SK-N-SH (cell line): ENCODE results near the gene ADH1B. TPM values are rescaled to one million over a fixed set of nuclear protein-coding genes. Genes with fewer than 3 reads are reported as not detected.
"Not testable (repeated sequence)": the region's sequence is repeated elsewhere in the genome, so short reads cannot be mapped to it uniquely, and the experiment has no call there.

Source experiments
- CTCF ChIA-PET: fragments of 300-600, 350-600 bp; formaldehyde crosslinking; extraction: SDS; loops from one replicate; lab custom pipeline; 2021; lab: Yijun Ruan, JAX
- POLR2A ChIA-PET: fragments of 350-600 bp; sonication (Branson Sonifier 250); formaldehyde crosslinking; extraction: SDS; loops from one replicate; lab custom pipeline; 2020; ENCODE audit warnings: antibody characterized with exemption, inconsistent platforms; lab: Yijun Ruan, JAX
- DNase-seq: peaks from one replicate; pipeline ENCODE4 v3.0.0; 2012
- H2AFZ ChIP-seq: fragments of 200-600 bp; sonication (generic); 2 replicates; pipeline ENCODE4 v1.8.1; 2016; ENCODE audit warnings: antibody characterized with exemption, mild to moderate bottlenecking, low read depth
- H3F3A ChIP-seq: fragments of 200-600 bp; sonication (generic); replicated peaks from 2 replicates; pipeline ENCODE3; 2016; ENCODE audit warnings: antibody characterized with exemption, mild to moderate bottlenecking; ENCODE audit not compliant: insufficient read depth
- H3K27ac ChIP-seq, 2 experiments: fragments of 200-500 bp in 1 of 2; fragments of 200-600 bp in 1 of 2; sonication (Bioruptor generic) in 1 of 2; sonication (generic), shearing (Covaris generic) in 1 of 2; 2 replicates each; pipeline versions ENCODE4 v1.5.1 to v1.6.1; 2014 to 2016; ENCODE audit warnings: low read depth in 2 of 2, inconsistent platforms in 1 of 2, low read length in 1 of 2, mild to moderate bottlenecking in 1 of 2, mixed read lengths in 1 of 2
- H3K27me3 ChIP-seq: fragments of 200-600 bp; sonication (generic), shearing (Covaris generic); 2 replicates; pipeline ENCODE4 v1.6.1; 2016; ENCODE audit warnings: mixed run types; ENCODE audit not compliant: insufficient read depth
- H3K36me3 ChIP-seq, 2 experiments: fragments of 200-500 bp in 1 of 2; fragments of 200-600 bp in 1 of 2; sonication (Bioruptor generic) in 1 of 2; sonication (generic) in 1 of 2; replicated peaks in 1 of 2; 2 replicates each; pipeline versions ENCODE3 to v1.5.1; 2014 to 2016; ENCODE audit warnings: low read length in 1 of 2, mild to moderate bottlenecking in 1 of 2; ENCODE audit not compliant: insufficient read depth in 2 of 2, control insufficient read depth in 1 of 2
- H3K4me1 ChIP-seq, 2 experiments: fragments of 200-500 bp in 1 of 2; fragments of 200-600 bp in 1 of 2; sonication (Bioruptor generic) in 1 of 2; sonication (generic), shearing (Covaris generic) in 1 of 2; 2 replicates each; pipeline versions ENCODE4 v1.5.1 to v1.6.1; 2014 to 2016; ENCODE audit warnings: low read depth in 1 of 2, low read length in 1 of 2, mixed run types in 1 of 2; ENCODE audit not compliant: insufficient read depth in 2 of 2, control insufficient read depth in 1 of 2
- H3K4me2 ChIP-seq: fragments of 200-600 bp; sonication (generic), shearing (Covaris generic); 2 replicates; pipeline ENCODE4 v1.6.1; 2017; ENCODE audit warnings: mixed run types
- H3K4me3 ChIP-seq, 2 experiments: fragments of 200-500 bp in 1 of 2; fragments of 200-600 bp in 1 of 2; sonication (Bioruptor generic) in 1 of 2; sonication (generic), shearing (Covaris generic) in 1 of 2; 2 replicates each; pipeline versions ENCODE4 v1.5.1 to v1.8.1; 2014 to 2016; ENCODE audit warnings: low read depth in 2 of 2, inconsistent platforms in 1 of 2, low read length in 1 of 2, mild to moderate bottlenecking in 1 of 2, mixed read lengths in 1 of 2, moderate library complexity in 1 of 2
- H3K79me2 ChIP-seq: fragments of 200-600 bp; sonication (generic); 2 replicates; pipeline ENCODE4 v1.8.1; 2017; ENCODE audit warnings: mild to moderate bottlenecking; ENCODE audit not compliant: insufficient read depth
- H3K9ac ChIP-seq: fragments of 200-600 bp; sonication (generic); 2 replicates; pipeline ENCODE4 v1.6.1; 2017; ENCODE audit warnings: mixed run types
- H3K9me2 ChIP-seq: fragments of 200-600 bp; sonication (generic); 2 replicates; pipeline ENCODE4 v1.6.1; 2017; ENCODE audit warnings: mixed run types
- H3K9me3 ChIP-seq: fragments of 200-600 bp; sonication (generic); 2 replicates; pipeline ENCODE4 v1.6.1; 2017; ENCODE audit warnings: mixed run types, mild to moderate bottlenecking, moderate library complexity
- H4K20me1 ChIP-seq: fragments of 200-600 bp; sonication (generic); 2 replicates; pipeline ENCODE4 v1.6.1; 2017; ENCODE audit warnings: mild to moderate bottlenecking, mixed run types; ENCODE audit not compliant: insufficient read depth
- EP300 ChIP-seq, 2 experiments: IDR thresholded peaks; 2 replicates each; pipeline versions ENCODE4 v1.4.0 to v1.6.1; 2012; ENCODE audit warnings: borderline replicate concordance in 1 of 2, low read depth in 1 of 2, low read length in 1 of 2
- FOXJ3 ChIP-seq: sonication (generic); formaldehyde crosslinking; IDR thresholded peaks from 2 replicates; pipeline ENCODE4 v1.5.1; 2020; ENCODE audit warnings: mild to moderate bottlenecking, missing genetic modification reagents
- FOXM1 ChIP-seq: IDR thresholded peaks from 2 replicates; pipeline ENCODE4 v1.4.0; 2012; ENCODE audit warnings: low read depth, mild to moderate bottlenecking
- GATA2 ChIP-seq: sonication (generic); formaldehyde crosslinking; IDR thresholded peaks from 2 replicates; pipeline ENCODE4 v1.5.0; 2020; ENCODE audit warnings: mild to moderate bottlenecking, missing genetic modification reagents
- JUND ChIP-seq: IDR thresholded peaks from 2 replicates; pipeline ENCODE4 v1.4.0; 2012
- MEF2A ChIP-seq: IDR thresholded peaks from 2 replicates; pipeline ENCODE4 v1.4.0; 2012; ENCODE audit warnings: low read depth, borderline replicate concordance
- MXI1 ChIP-seq: IDR thresholded peaks from 2 replicates; pipeline ENCODE4 v1.6.1; 2012; ENCODE audit warnings: mild to moderate bottlenecking, low read depth, low read length, improper control_type of control experiment
- NFIC ChIP-seq: IDR thresholded peaks from 2 replicates; pipeline ENCODE4 v1.4.0; 2012; ENCODE audit warnings: borderline replicate concordance
- NRF1 ChIP-seq: IDR thresholded peaks from 2 replicates; pipeline ENCODE4 v1.6.1; 2012; ENCODE audit warnings: low read depth, mild to moderate bottlenecking, low read length
- RCOR1 ChIP-seq: fragments of 150-350 bp; IDR thresholded peaks from 2 replicates; pipeline ENCODE4 v1.6.1; 2017; ENCODE audit warnings: antibody characterized with exemption, low read length
- RXRA ChIP-seq: IDR thresholded peaks from 2 replicates; pipeline ENCODE4 v1.4.0; 2012; ENCODE audit warnings: low read depth, mild to moderate bottlenecking, borderline replicate concordance
- TCF12 ChIP-seq: IDR thresholded peaks from 2 replicates; pipeline ENCODE4 v1.4.0; 2012
- TEAD4 ChIP-seq: IDR thresholded peaks from 2 replicates; pipeline ENCODE4 v1.4.0; 2012; ENCODE audit warnings: mild to moderate bottlenecking, borderline replicate concordance; ENCODE audit not compliant: insufficient read depth
- WGBS: methylation state at CpG from one replicate; pipeline ENCODE4 v1.1.6; 2017; ENCODE audit warnings: low lambda C conversion rate; 5-methylcytosine and 5-hydroxymethylcytosine counted together
- polyA plus RNA-seq, 3 experiments: library from polyadenylated mRNA; depleted of rRNA; stranded (reverse); fragments of >200 nt; gene quantifications; 2 replicates each; pipeline ENCODE4 v1.2.3, GENCODE V29; 2012
- TF ChIP-seq, protein P1 (sequence below): IDR thresholded peaks from 2 replicates; pipeline ENCODE4; 2012
- TF ChIP-seq, protein P2 (sequence below): fragments of 150-350 bp; IDR thresholded peaks from 2 replicates; pipeline ENCODE4 v1.6.1; 2016; ENCODE audit warnings: mild to moderate bottlenecking, low read depth, low read length
- TF ChIP-seq, protein P3 (sequence below): IDR thresholded peaks from 2 replicates; pipeline ENCODE4 v1.4.0; 2012; ENCODE audit warnings: low read depth, borderline replicate concordance

The ADH1B gene
- not detected in 2 replicates for polyA plus RNA-seq (2012; rRNA removed)
- not detected in 2 replicates for polyA plus RNA-seq (2012; cell fraction: cytosol; rRNA removed)
- not detected in 2 replicates for polyA plus RNA-seq (2012; cell fraction: nucleus; rRNA removed)

DNA sequence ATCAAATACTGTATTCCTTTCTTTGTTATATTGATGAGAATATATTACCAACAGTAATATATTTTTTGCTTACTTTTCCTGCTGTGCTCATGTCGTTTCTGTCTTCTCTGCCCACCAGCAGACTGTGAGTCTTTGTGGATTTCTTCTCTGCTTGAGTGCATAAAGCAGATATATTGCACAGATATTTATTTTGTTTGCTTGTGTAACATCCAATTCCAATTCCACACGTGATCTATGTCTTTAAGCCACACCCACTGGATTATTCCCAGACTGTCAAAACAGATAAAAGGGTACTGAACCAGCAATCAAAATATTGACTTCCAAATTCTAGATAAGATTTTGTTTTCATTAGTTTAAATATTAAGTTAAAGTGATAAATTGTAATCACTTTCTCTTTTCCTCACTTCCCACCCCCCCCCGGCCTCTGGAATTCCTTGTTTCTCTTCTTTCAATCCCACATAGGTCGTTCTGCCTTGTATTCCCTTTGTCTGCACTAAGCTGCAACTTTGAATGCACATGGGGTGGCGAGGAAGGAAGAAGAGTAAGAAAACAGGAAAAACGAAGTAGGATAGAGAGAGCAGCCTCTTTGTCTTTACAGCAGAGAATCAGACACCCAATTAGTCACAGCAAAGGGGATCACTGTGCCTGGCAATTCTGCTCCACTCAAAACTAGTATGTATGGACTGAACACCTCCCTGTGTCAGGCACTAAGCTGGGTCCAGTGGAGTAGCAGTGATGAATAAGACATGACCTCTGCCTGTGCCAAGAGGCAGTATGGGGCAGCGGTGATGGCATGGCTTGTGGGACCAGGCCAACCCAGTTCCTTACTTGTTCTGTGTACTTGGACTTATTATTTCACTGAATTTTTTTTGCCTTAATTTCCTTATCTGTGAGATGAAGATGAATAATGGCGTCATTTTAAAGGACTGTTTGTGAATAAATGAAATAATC is at the start of gene ADH1B:
ADH1B (minus strand) TSS at position 161 of the 951 bp plus-strand sequence; CDS start at position 91, 70 bp downstream.
- ChIA-PET CTCF (interaction anchor here (1.2 kb wide), 1 partner anchor 28 kb away, joined by 3 read pairs; no protein-coding TSS in a partner anchor), POLR2A (no interaction called here)
- H3K27me3 ChIP-seq = no peaks in the 10 kb centered on the region
- no peak for TF ChIP-seq FOXJ3 (CRISPR knock-in tag)
- TF ChIP-seq NRF1 = no peak
- TF ChIP-seq RXRA = no peak
- TF ChIP-seq EP300 (IDR thresholded peaks at IDR 0.05; ENCODE audit: borderline replicate concordance in 1 of 2, low read depth in 1 of 2, low read length in 1 of 2) = no peak
- H3K4me2 ChIP-seq = no peak within 1 kb of the TSS
- no peak within 1 kb of the TSS for H3K4me3 ChIP-seq
- H3K27ac ChIP-seq = no peak within 1 kb of the TSS
- 11% methylated on average over 8 of the region's 8 CpGs for WGBS
- no peak for DNase-seq
- H4K20me1 ChIP-seq = no peaks in the 10 kb centered on the region
- no peak within 1 kb of the TSS for H2AFZ ChIP-seq
- H3K36me3 ChIP-seq = no peaks in the 10 kb centered on the region
- H3F3A ChIP-seq = no peaks in the 10 kb centered on the region
- H3K9me3 ChIP-seq = no peaks in the 10 kb centered on the region
- H3K9me2 ChIP-seq = no peaks in the 10 kb centered on the region
- no peaks in the 10 kb centered on the region for H3K79me2 ChIP-seq
- no peaks in the 10 kb centered on the region for H3K4me1 ChIP-seq
- no peak within 1 kb of the TSS for H3K9ac ChIP-seq

DNA sequence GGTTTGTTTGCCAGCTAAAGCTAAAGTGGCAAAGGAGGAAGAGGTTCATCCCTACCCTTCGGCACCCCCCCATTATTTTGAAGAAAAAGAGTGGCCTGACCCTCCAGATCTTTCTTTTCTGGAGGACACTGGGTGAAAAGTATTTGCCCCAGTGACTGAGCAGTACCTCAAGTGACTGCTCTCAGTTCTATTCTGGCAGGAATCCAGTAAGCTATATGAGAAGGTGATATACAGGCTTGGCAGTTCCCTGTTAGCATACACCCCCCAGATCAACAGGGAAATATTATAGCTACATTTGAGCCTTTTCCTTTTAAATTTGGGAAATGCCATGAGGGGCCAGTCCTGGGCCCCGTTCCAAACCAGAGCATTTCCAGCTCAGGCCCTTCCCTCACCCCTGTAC is 46.6 kb upstream of the ADH1B start:
- H3K27ac ChIP-seq, H3K79me2 ChIP-seq, H3K4me3 ChIP-seq, POLR2A ChIA-PET, H3K36me3 ChIP-seq, H3K9ac ChIP-seq, H3K4me1 ChIP-seq, H3K9me2 ChIP-seq, H3K27me3 ChIP-seq, H2AFZ ChIP-seq, H3K9me3 ChIP-seq, DNase-seq, H3F3A ChIP-seq, H4K20me1 ChIP-seq, H3K4me2 ChIP-seq: not testable (repeated sequence)
- CTCF ChIA-PET = interaction anchor here (1.4 kb wide), 1 partner anchor 96 kb away, joined by 3 read pairs; no protein-coding TSS in a partner anchor
- 0% methylated on average over 2 of the region's 2 CpGs for WGBS

DNA sequence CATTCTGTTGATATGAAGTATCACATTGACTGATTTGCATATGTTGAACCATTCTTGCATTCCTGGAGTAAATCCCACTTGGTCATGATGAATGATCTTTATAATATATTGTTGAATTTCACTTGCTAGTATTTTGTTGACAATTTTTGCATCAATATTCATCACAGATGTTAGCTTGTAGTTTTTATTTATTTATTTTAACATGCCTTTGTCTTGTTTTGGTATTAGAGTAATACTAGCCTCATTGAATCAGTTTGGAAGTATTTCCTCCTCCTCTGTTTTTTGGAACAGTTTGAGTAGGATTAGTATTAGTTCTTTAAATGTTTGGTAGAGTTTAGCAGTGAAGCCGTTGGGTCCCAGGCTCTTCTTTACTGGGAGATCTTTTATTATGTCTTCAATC is 45.3 kb upstream of the ADH1B start:
- TF ChIP-seq MEF2A (no peak), NFIC (no peak), FOXM1 (no peak), MXI1 (no peak), JUND (no peak), TCF12 (no peak), RCOR1 (no peak), EP300 (IDR thresholded peaks at IDR 0.05; ENCODE audit: borderline replicate concordance in 1 of 2, low read depth in 1 of 2, low read length in 1 of 2) (no peak), RXRA (no peak), GATA2 (CRISPR knock-in tag) (no peak), TEAD4 (no peak)
- TF ChIP-seq, protein P1, sequence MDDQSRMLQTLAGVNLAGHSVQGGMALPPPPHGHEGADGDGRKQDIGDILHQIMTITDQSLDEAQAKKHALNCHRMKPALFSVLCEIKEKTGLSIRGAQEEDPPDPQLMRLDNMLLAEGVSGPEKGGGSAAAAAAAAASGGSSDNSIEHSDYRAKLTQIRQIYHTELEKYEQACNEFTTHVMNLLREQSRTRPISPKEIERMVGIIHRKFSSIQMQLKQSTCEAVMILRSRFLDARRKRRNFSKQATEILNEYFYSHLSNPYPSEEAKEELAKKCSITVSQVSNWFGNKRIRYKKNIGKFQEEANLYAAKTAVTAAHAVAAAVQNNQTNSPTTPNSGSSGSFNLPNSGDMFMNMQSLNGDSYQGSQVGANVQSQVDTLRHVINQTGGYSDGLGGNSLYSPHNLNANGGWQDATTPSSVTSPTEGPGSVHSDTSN = no peak
- TF ChIP-seq, protein P2, sequence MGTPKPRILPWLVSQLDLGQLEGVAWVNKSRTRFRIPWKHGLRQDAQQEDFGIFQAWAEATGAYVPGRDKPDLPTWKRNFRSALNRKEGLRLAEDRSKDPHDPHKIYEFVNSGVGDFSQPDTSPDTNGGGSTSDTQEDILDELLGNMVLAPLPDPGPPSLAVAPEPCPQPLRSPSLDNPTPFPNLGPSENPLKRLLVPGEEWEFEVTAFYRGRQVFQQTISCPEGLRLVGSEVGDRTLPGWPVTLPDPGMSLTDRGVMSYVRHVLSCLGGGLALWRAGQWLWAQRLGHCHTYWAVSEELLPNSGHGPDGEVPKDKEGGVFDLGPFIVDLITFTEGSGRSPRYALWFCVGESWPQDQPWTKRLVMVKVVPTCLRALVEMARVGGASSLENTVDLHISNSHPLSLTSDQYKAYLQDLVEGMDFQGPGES = no peak
- TF ChIP-seq, protein P3, sequence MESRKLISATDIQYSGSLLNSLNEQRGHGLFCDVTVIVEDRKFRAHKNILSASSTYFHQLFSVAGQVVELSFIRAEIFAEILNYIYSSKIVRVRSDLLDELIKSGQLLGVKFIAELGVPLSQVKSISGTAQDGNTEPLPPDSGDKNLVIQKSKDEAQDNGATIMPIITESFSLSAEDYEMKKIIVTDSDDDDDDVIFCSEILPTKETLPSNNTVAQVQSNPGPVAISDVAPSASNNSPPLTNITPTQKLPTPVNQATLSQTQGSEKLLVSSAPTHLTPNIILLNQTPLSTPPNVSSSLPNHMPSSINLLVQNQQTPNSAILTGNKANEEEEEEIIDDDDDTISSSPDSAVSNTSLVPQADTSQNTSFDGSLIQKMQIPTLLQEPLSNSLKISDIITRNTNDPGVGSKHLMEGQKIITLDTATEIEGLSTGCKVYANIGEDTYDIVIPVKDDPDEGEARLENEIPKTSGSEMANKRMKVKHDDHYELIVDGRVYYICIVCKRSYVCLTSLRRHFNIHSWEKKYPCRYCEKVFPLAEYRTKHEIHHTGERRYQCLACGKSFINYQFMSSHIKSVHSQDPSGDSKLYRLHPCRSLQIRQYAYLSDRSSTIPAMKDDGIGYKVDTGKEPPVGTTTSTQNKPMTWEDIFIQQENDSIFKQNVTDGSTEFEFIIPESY = no peak
- TF ChIP-seq, all 33 proteins: peak for 0
- CTCF ChIA-PET = no interaction called here
- WGBS = 3% methylated on average over 1 of the region's 1 CpG

More for the DNA sequence above, 45.3 kb upstream of the ADH1B start:
- Histone ChIP-seq H3K27ac (no peak overlapping the region), H3K9me2 (no peaks in the 10 kb centered on the region), H3K27me3 (no peaks in the 10 kb centered on the region), H3K79me2 (no peaks in the 10 kb centered on the region), H4K20me1 (no peaks in the 10 kb centered on the region), H3K4me3 (no peak overlapping the region), H2AFZ (no peak overlapping the region), H3F3A (no peaks in the 10 kb centered on the region), H3K4me2 (no peak overlapping the region), H3K9me3 (no peaks in the 10 kb centered on the region), H3K4me1 (no peaks in the 10 kb centered on the region), H3K36me3 (no peaks in the 10 kb centered on the region), H3K9ac (no peak overlapping the region)
- POLR2A ChIA-PET = no interaction called here
- DNase-seq = no peak
